ENCODE measurements around the gene MAML1. TPM values are rescaled to one million over a fixed set of nuclear protein-coding genes. Genes with fewer than 3 reads are reported as not detected.
A peak's percentile ranks its signal among the peaks of the same experiment; 100 is the strongest.

The MAML1 gene
- total RNA-seq, 1 experiment from 2014 or later: 10.6 TPM

- BruUV-seq (replicated peaks): no TSS peak
- H3K9ac ChIP-seq (ENCODE audit: low read length): no peak overlapping the region
- no peak overlapping the region for H3K4me3 ChIP-seq (ENCODE audit: low read length)
- H3K4me1 ChIP-seq (ENCODE audit: insufficient read depth, low read length): peaks cover 8% of the 10 kb centered on the region; the same call in 1 of the 2 replicates
- H4K20me1 ChIP-seq (ENCODE audit: low read length): no peaks in the 10 kb centered on the region
- H3K36me3 ChIP-seq (ENCODE audit: low read depth, low read length): no peaks in the 10 kb centered on the region
- POLR2A ChIA-PET (ENCODE audit: unreplicated experiment): no interaction called here
- no peaks in the 10 kb centered on the region for H3K79me2 ChIP-seq (ENCODE audit: low read length)
- CTCF ChIA-PET: no interaction called here
- no peak overlapping the region for H3K4me2 ChIP-seq (ENCODE audit: low read length)
- no peak for TF ChIP-seq CTCF (conservative IDR thresholded peaks at IDR 0.05; ENCODE audit: low read depth, low read length)
- TF ChIP-seq EZH2phosphoT487 (IDR thresholded peaks at IDR 0.05; ENCODE audit: borderline replicate concordance, low read length): no peak
- TF ChIP-seq EZH2 (IDR thresholded peaks at IDR 0.05; ENCODE audit: low read length, unreplicated experiment): no peak
- no peaks in the 10 kb centered on the region for H3K27me3 ChIP-seq (ENCODE audit: low read length)
- H3K9me3 ChIP-seq (ENCODE audit: low read length): no peaks in the 10 kb centered on the region
- H2AFZ ChIP-seq (ENCODE audit: low read length): no peak overlapping the region
- DNase-seq: no peak
- no peaks in the 10 kb centered on the region for H3K9me2 ChIP-seq (replicated peaks; ENCODE audit: low read length)
- ATAC-seq: no peak
- no peaks in the 10 kb centered on the region for H3F3A ChIP-seq (ENCODE audit: low read length, unreplicated experiment)
- intact Hi-C loops (cut with micrococcal nuclease): no loop called here
- no peak overlapping the region for H3K27ac ChIP-seq (ENCODE audit: low read length)
These were observed 59.4 kb downstream of the MAML1 start for GRCh38 chr5:179791881-179792611.

DNA sequence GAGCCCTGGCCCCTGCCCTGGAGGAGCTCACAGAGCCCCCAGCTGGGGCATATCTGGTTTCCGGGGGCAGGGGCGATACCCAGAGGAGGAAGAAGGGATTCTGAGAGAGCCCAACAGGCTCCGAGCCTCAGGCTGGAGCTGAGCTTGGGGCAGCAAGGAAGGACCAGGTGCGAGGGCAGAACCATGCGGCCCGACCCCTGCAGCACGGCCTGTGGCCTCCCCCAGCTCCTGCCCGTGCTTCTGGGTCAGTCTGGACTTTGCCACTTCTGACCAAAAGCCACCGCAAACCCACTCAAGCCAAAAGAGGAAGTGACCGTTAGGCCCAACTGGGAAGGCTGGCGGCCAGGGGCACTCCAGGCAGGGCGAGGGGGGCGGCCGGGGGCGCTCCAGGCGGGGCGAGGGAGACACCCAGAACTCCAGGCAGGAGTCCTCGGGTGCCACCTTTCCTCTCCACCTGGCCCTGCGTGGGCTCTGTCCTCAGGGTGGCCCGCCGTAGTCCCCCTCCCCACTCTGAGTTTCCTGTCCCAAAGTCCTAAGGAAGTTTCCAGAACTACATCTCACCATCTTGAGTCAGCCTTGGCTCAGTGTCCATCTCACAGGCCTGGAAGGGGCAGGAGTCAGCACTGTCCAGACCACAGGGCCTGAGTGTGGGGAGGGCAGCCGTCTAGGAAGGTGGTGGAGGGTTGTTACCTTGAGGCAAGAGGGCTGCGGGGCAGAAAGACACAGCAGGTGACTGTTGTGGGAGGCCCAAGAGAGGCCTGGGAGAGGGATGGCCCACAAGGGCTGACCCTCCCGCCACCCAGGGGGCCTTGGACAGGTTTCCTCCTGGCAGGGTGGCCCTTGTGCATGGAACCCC is 60.2 kb downstream of the MAML1 start:
- Histone ChIP-seq H3K4me1 (ENCODE audit: insufficient read depth, low read length) (peaks cover 8% of the 10 kb centered on the region; the same call in 1 of the 2 replicates), H4K20me1 (ENCODE audit: low read length) (no peaks in the 10 kb centered on the region), H3K79me2 (ENCODE audit: low read length) (no peaks in the 10 kb centered on the region), H3K36me3 (ENCODE audit: low read depth, low read length) (no peaks in the 10 kb centered on the region), H3K9ac (ENCODE audit: low read length) (no peak overlapping the region), H3K9me2 (replicated peaks; ENCODE audit: low read length) (no peaks in the 10 kb centered on the region), H3F3A (ENCODE audit: low read length, unreplicated experiment) (no peaks in the 10 kb centered on the region), H3K27ac (ENCODE audit: low read length) (no peak overlapping the region), H3K4me2 (ENCODE audit: low read length) (no peak overlapping the region), H2AFZ (ENCODE audit: low read length) (no peak overlapping the region), H3K4me3 (ENCODE audit: low read length) (no peak overlapping the region), H3K27me3 (ENCODE audit: low read length) (no peaks in the 10 kb centered on the region), H3K9me3 (ENCODE audit: low read length) (no peaks in the 10 kb centered on the region)
- no TSS peak for BruUV-seq (replicated peaks)
- DNase-seq (no peak), ATAC-seq (no peak)
- intact Hi-C loops (cut with micrococcal nuclease): no loop called here
- ChIA-PET CTCF (no interaction called here), POLR2A (ENCODE audit: unreplicated experiment) (no interaction called here)
- TF ChIP-seq EZH2 (IDR thresholded peaks at IDR 0.05; ENCODE audit: low read length, unreplicated experiment) (no peak), EZH2phosphoT487 (IDR thresholded peaks at IDR 0.05; ENCODE audit: borderline replicate concordance, low read length) (no peak)

DNA sequence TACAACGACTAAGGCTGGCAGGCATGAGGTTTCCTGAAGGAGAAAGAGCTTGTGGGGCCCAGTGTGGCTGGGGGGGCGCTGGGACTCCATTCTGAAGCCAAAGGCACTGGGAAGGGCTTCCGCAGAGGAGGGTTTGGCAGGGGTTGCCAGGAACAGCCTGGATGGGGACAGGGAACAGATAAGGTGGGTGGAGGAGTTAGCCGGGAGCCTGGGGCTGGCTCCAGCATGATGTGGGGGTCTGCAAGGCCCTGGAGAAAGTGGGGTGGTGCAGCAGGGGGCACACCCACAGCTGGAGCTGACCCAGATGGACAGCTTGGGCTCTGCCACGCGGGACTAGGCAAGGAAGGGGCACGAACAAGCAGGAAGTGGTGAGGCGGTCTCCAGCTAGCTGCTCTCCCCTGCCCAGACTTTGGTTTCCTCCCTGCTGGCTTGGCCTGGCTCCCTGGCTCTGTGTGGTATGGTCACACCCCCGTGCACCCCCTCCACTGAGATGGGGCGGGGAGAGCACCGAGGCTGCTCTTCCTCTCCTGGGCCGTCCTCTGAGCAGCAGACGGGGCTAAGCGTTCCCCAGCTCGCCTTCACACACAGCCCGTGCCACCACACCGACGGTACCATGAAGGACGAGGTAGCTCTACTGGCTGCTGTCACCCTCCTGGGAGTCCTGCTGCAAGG is 61.0 kb downstream of the MAML1 start, which contains the start of gene LTC4S:
Gene LTC4S, plus strand, starts transcription at position 519 of the 672 bp plus-strand sequence. Its CDS starts 95 bp downstream, at position 614.
- DNase-seq (no peak), ATAC-seq (no peak)
- Histone ChIP-seq H4K20me1 (ENCODE audit: low read length) (no peaks in the 10 kb centered on the region), H3K9me2 (replicated peaks; ENCODE audit: low read length) (no peaks in the 10 kb centered on the region), H3K9ac (ENCODE audit: low read length) (no peak within 1 kb of the TSS), H3K27me3 (ENCODE audit: low read length) (no peaks in the 10 kb centered on the region), H3K4me2 (ENCODE audit: low read length) (peak within 1 kb of the TSS; percentile 75), H2AFZ (ENCODE audit: low read length) (no peak within 1 kb of the TSS), H3K4me3 (ENCODE audit: low read length) (peak within 1 kb of the TSS; percentile 76; the same call in 1 of the 2 replicates), H3F3A (ENCODE audit: low read length, unreplicated experiment) (no peaks in the 10 kb centered on the region), H3K79me2 (ENCODE audit: low read length) (no peaks in the 10 kb centered on the region), H3K27ac (ENCODE audit: low read length) (no peak within 1 kb of the TSS), H3K4me1 (ENCODE audit: insufficient read depth, low read length) (peaks cover 8% of the 10 kb centered on the region; the same call in 1 of the 2 replicates), H3K36me3 (ENCODE audit: low read depth, low read length) (no peaks in the 10 kb centered on the region), H3K9me3 (ENCODE audit: low read length) (no peaks in the 10 kb centered on the region)
- ChIA-PET POLR2A (ENCODE audit: unreplicated experiment) (no interaction called here), CTCF (no interaction called here)
- no TSS peak for BruUV-seq (replicated peaks)
- intact Hi-C loops (cut with micrococcal nuclease): no loop called here
- no peak for TF ChIP-seq EZH2phosphoT487 (IDR thresholded peaks at IDR 0.05; ENCODE audit: borderline replicate concordance, low read length)
- TF ChIP-seq CTCF (conservative IDR thresholded peaks at IDR 0.05; ENCODE audit: low read depth, low read length): no peak
- no peak for TF ChIP-seq EZH2 (IDR thresholded peaks at IDR 0.05; ENCODE audit: low read length, unreplicated experiment)
